Calu3 (cell line): Measurements from ENCODE around the gene RB1. TPM values are rescaled to one million over a fixed set of nuclear protein-coding genes. Genes with fewer than 3 reads are reported as not detected.

ENCODE experiments used
- BruUV-seq: library from RNA; stranded (reverse); fragments of 400-500 nt; replicated peaks from 2 replicates; lab custom pipeline; 2021; lab: Mats Ljungman, UMichigan
- CTCF ChIA-PET: fragments of 300-600 bp; sonication (Branson Sonifier 250); formaldehyde crosslinking; loops from one replicate; lab custom pipeline; 2022; ENCODE audit warnings: antibody characterized with exemption; lab: Charles Lee
- DNase-seq: peaks from one replicate; pipeline ENCODE4 v3.0.0; 2022
- H3K27ac Mint-ChIP-seq: one replicate; pipeline ENCODE4 v1.8.0; 2022; ENCODE audit warnings: mixed read lengths; ENCODE audit not compliant: unreplicated experiment
- H3K27me3 Mint-ChIP-seq: one replicate; pipeline ENCODE4 v1.8.0; 2022; ENCODE audit warnings: mixed read lengths; ENCODE audit not compliant: unreplicated experiment
- H3K36me3 Mint-ChIP-seq: one replicate; pipeline ENCODE4 v1.8.0; 2022; ENCODE audit warnings: mild to moderate bottlenecking, moderate library complexity, mixed read lengths; ENCODE audit not compliant: insufficient read depth, unreplicated experiment
- H3K4me1 Mint-ChIP-seq: one replicate; pipeline ENCODE4 v1.8.0; 2022; ENCODE audit warnings: mild to moderate bottlenecking, low read depth, mixed read lengths; ENCODE audit not compliant: unreplicated experiment
- H3K4me3 Mint-ChIP-seq: one replicate; pipeline ENCODE4 v1.8.0; 2022; ENCODE audit warnings: mild to moderate bottlenecking, low read depth, moderate library complexity, mixed read lengths; ENCODE audit not compliant: unreplicated experiment
- H3K9me3 Mint-ChIP-seq: one replicate; pipeline ENCODE4 v1.8.0; 2022; ENCODE audit warnings: low read depth, mixed read lengths; ENCODE audit not compliant: unreplicated experiment
- intact Hi-C: fragments of 100-400 bp; cut with micrococcal nuclease; formaldehyde crosslinking; loops from one replicate; pipeline ENCODE4 v1.10.0; 2022; ENCODE audit not compliant: unreplicated experiment
- total RNA-seq: library from RNA; stranded (reverse); gene quantifications from 2 replicates; pipeline ENCODE4 v1.2.3, GENCODE V29; 2022
- TF ChIP-seq, protein P1 (sequence below): fragments of 200-600 bp; IDR thresholded peaks from one replicate; pipeline ENCODE4 v1.8.0; 2022; ENCODE audit warnings: antibody characterized with exemption; ENCODE audit not compliant: unreplicated experiment

Gene RB1
- total RNA-seq, 1 experiment from 2014 or later: 38.8 TPM

DNA sequence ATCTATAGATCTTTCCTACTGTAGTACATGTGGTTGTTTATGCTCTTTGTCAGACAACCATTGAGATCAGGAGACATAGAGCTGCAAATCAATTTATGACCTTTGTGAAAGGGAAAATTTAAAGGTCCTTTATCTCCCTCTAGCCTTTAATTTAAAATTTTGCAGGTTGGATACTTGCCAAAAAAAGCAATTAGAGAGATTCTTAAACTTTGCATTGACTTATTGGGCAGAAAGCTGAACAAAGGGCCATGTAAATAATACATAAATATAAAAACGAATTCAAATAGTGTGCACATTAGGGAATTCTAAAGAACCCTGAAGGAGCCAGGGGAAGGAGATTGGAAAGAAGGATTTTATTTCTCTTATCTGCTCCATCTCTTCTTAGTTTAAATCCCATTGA, 22.0 kb upstream of the RB1 start:
- CTCF ChIA-PET: no interaction called here
- TF ChIP-seq, protein P1, sequence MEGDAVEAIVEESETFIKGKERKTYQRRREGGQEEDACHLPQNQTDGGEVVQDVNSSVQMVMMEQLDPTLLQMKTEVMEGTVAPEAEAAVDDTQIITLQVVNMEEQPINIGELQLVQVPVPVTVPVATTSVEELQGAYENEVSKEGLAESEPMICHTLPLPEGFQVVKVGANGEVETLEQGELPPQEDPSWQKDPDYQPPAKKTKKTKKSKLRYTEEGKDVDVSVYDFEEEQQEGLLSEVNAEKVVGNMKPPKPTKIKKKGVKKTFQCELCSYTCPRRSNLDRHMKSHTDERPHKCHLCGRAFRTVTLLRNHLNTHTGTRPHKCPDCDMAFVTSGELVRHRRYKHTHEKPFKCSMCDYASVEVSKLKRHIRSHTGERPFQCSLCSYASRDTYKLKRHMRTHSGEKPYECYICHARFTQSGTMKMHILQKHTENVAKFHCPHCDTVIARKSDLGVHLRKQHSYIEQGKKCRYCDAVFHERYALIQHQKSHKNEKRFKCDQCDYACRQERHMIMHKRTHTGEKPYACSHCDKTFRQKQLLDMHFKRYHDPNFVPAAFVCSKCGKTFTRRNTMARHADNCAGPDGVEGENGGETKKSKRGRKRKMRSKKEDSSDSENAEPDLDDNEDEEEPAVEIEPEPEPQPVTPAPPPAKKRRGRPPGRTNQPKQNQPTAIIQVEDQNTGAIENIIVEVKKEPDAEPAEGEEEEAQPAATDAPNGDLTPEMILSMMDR: no peak
- Mint-ChIP-seq H3K9me3 (no peaks in the 10 kb centered on the region), H3K27me3 (no peaks in the 10 kb centered on the region), H3K36me3 (no peaks in the 10 kb centered on the region), H3K4me3 (no peak overlapping the region), H3K4me1 (no peaks in the 10 kb centered on the region), H3K27ac (no peak overlapping the region)
- intact Hi-C loops: no loop called here
- BruUV-seq: no TSS peak
- DNase-seq: no peak

- no peaks in the 10 kb centered on the region for H3K27me3 Mint-ChIP-seq
- no peaks in the 10 kb centered on the region for H3K4me1 Mint-ChIP-seq
- intact Hi-C loops: no loop called here
- no peaks in the 10 kb centered on the region for H3K9me3 Mint-ChIP-seq
- no peak overlapping the region for H3K27ac Mint-ChIP-seq
- no peak overlapping the region for H3K4me3 Mint-ChIP-seq
- no TSS peak for BruUV-seq
- CTCF ChIA-PET: no interaction called here
- TF ChIP-seq, protein P1: no peak
- no peak for DNase-seq
- H3K36me3 Mint-ChIP-seq: no peaks in the 10 kb centered on the region
Measured at GRCh38 chr13:48291730-48292129, 11.8 kb upstream of the RB1 start.

GRCh38 chr13:48292650-48293049, 10.9 kb upstream of the RB1 start:
- no peaks in the 10 kb centered on the region for H3K9me3 Mint-ChIP-seq
- CTCF ChIA-PET: no interaction called here
- no peak overlapping the region for H3K27ac Mint-ChIP-seq
- TF ChIP-seq, protein P1: no peak
- H3K4me3 Mint-ChIP-seq: no peak overlapping the region
- no peak for DNase-seq
- intact Hi-C loops: no loop called here
- no TSS peak for BruUV-seq
- H3K36me3 Mint-ChIP-seq: no peaks in the 10 kb centered on the region
- no peaks in the 10 kb centered on the region for H3K4me1 Mint-ChIP-seq
- no peaks in the 10 kb centered on the region for H3K27me3 Mint-ChIP-seq

DNA sequence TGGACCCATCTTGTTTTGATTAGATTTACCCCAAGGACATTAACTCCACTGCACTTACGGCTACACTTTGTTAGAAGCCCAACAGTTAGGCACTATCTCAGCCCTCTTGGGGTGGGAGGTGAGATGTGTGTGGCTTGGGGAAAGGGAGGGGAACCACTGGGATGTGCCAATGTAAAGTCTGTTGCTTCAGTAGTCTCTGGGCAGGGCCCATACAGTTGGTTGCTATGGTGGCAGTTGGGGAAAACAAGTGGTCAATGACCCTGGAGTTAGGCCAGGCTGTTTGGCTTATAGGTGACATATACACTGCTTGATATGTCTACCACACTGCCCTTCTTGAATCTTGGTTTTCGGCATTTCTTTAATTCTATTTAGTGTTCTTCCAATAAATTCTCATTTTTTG, 8.9 kb upstream of the RB1 start:
- DNase-seq: no peak
- intact Hi-C loops: no loop called here
- BruUV-seq: no TSS peak
- TF ChIP-seq, protein P1: no peak
- peaks cover 5% of the 10 kb centered on the region for H3K4me1 Mint-ChIP-seq
- H3K27me3 Mint-ChIP-seq: no peaks in the 10 kb centered on the region
- H3K36me3 Mint-ChIP-seq: no peaks in the 10 kb centered on the region
- no peak overlapping the region for H3K27ac Mint-ChIP-seq
- CTCF ChIA-PET: no interaction called here
- no peak overlapping the region for H3K4me3 Mint-ChIP-seq
- H3K9me3 Mint-ChIP-seq: no peaks in the 10 kb centered on the region
